SU-DHL-6 (cell line): ENCODE measurements around the gene PRKCZ.

Experiments
- CTCF ChIP-seq: fragments of 200-600 bp; sonication (generic); IDR thresholded peaks from one replicate; pipeline ENCODE4 v1.5.1; 2017; ENCODE audit warnings: antibody characterized with exemption, mild to moderate bottlenecking, low read length, moderate library complexity; ENCODE audit not compliant: insufficient read depth, poor library complexity, severe bottlenecking
- EZH2phosphoT487 ChIP-seq: fragments of 200-600 bp; sonication (generic), shearing (Covaris generic); conservative IDR thresholded peaks from 2 replicates; pipeline ENCODE4 v1.6.1; 2018; ENCODE audit warnings: mild to moderate bottlenecking, antibody characterized with exemption, low read length, moderate library complexity, mixed read lengths

- TF ChIP-seq CTCF = no peak
- TF ChIP-seq EZH2phosphoT487 = no peak
Measured at GRCh38 chr1:2132222-2133038, 82.2 kb downstream of the PRKCZ start.
